Mesendoderm (in vitro differentiated cells): ENCODE data around the gene CGB1.

Source experiments
- DNase-seq: peaks from one replicate; pipeline ENCODE4 v3.0.0; 2013
- H2AK5ac ChIP-seq: 2 replicates; pipeline ENCODE4 v1.6.1; 2013; ENCODE audit warnings: low read length, inconsistent platforms
- H2BK120ac ChIP-seq: 2 replicates; pipeline ENCODE4 v1.6.1; 2013; ENCODE audit warnings: low read depth, mild to moderate bottlenecking, low read length, moderate library complexity, mixed read lengths
- H2BK15ac ChIP-seq: replicated peaks from 2 replicates; pipeline ENCODE4 v1.6.1; 2013; ENCODE audit warnings: low read depth, mild to moderate bottlenecking, moderate library complexity
- H2BK5ac ChIP-seq: 2 replicates; pipeline ENCODE4 v1.6.1; 2013; ENCODE audit warnings: low read length, inconsistent platforms
- H3K18ac ChIP-seq: 2 replicates; pipeline ENCODE4 v1.6.1; 2013; ENCODE audit warnings: mild to moderate bottlenecking, low read length, mixed read lengths
- H3K23ac ChIP-seq: one replicate; pipeline ENCODE4 v1.6.1; 2013; ENCODE audit warnings: low read length
- H3K27ac ChIP-seq: 2 replicates; pipeline ENCODE4 v1.5.1; 2013; ENCODE audit warnings: low read depth, mild to moderate bottlenecking, inconsistent platforms, low read length, moderate library complexity
- H3K27me3 ChIP-seq: 2 replicates; pipeline ENCODE4 v1.6.1; 2013; ENCODE audit warnings: low read length, control low read depth, mild to moderate bottlenecking, inconsistent platforms; ENCODE audit not compliant: insufficient read depth, poor library complexity
- H3K36me3 ChIP-seq: 2 replicates; pipeline ENCODE4 v1.6.1; 2013; ENCODE audit warnings: low read length, inconsistent platforms; ENCODE audit not compliant: control insufficient read depth, insufficient read depth
- H3K4ac ChIP-seq: one replicate; pipeline ENCODE4 v1.6.1; 2013; ENCODE audit warnings: low read depth, mild to moderate bottlenecking, low read length, moderate library complexity
- H3K4me1 ChIP-seq: 2 replicates; pipeline ENCODE4 v1.6.1; 2013; ENCODE audit warnings: low read depth, low read length, inconsistent platforms; ENCODE audit not compliant: control insufficient read depth
- H3K4me2 ChIP-seq: 2 replicates; pipeline ENCODE4 v1.6.1; 2013; ENCODE audit warnings: low read length
- H3K4me3 ChIP-seq: 2 replicates; pipeline ENCODE4 v1.5.1; 2013; ENCODE audit warnings: mild to moderate bottlenecking, low read length
- H3K56ac ChIP-seq: one replicate; pipeline ENCODE4 v1.6.1; 2013; ENCODE audit warnings: low read length
- H3K79me1 ChIP-seq: 2 replicates; pipeline ENCODE4 v1.6.1; 2013; ENCODE audit warnings: low read length, inconsistent platforms
- H3K79me2 ChIP-seq: 2 replicates; pipeline ENCODE4 v1.6.1; 2013; ENCODE audit warnings: mild to moderate bottlenecking, low read length; ENCODE audit not compliant: control insufficient read depth, insufficient read depth
- H3K9ac ChIP-seq: 2 replicates; pipeline ENCODE4 v1.6.1; 2013; ENCODE audit warnings: low read length, inconsistent platforms
- H4K5ac ChIP-seq: one replicate; pipeline ENCODE4 v1.6.1; 2013; ENCODE audit warnings: low read length
- H4K8ac ChIP-seq: one replicate; pipeline ENCODE4 v1.6.1; 2013; ENCODE audit warnings: low read depth, mild to moderate bottlenecking, control low read depth, low read length, moderate library complexity
- WGBS: extraction: QIAGEN DNeasy Blood & Tissue Kit; methylation state at CpG from one replicate; pipeline ENCODE4 v1.1.7; 2013; ENCODE audit warnings: low lambda C conversion rate, missing lambda C conversion rate; ENCODE audit not compliant: insufficient coverage; ENCODE audit errors: extremely low coverage; 5-methylcytosine and 5-hydroxymethylcytosine counted together

CGB1 gene

DNA sequence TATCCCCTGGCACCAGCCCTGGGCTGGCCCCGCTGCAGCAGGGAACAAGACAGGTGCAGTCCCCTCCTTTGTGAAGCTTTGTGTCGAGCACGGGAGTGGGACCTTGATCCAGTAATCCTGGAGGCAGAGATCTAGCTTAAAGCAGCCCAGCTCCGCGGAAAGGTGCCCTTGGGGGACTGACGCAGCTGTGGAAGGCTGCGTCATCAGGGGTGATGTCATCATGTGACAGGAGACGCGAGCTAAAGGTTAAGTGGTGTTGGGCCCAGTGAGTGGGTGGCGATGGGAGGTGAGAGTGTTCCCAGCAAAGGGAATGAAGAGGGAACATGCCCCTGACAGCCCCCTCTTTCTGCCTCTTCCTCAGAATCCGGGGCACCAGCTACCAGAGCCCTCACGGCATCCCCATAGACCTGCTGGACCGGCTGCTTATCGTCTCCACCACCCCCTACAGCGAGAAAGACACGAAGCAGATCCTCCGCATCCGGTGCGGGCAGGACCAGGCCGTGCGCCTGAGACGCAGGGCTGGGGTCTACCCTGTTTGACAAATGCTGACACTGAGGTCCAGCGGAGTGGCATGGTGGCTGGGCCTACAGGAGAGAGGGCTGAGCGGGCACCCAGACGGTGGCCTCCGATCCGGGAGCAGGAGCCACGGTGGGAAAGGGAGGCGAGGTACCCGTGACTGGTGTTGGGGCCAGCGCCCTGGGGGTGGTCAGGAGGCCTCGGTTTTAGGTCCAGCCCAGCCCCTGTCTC lies 22.4 kb downstream of the CGB1 start:
- DNase-seq: no peak

DNA sequence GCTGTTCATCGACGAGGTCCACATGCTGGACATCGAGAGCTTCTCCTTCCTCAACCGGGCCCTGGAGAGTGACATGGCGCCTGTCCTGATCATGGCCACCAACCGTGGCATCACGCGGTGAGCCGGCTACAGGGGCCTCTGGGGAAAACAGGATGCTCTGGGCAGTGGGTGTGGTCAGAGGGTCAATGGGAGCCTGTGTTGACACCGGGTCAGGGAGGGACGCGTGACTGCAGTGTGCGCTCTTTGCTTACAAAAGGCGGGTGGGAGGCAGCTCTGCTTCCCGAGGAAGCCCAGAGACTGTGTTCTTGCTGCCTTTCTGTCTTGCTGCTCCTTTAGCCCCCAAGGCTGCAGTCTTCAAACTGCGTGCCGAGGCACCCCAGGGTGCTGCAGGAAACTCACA lies 25.5 kb downstream of the CGB1 start:
- H3K27ac ChIP-seq: no peak overlapping the region
- H2BK120ac ChIP-seq: no peak overlapping the region
- H2BK15ac ChIP-seq: no peak overlapping the region
- no peaks in the 10 kb centered on the region for H3K79me2 ChIP-seq
- no peaks in the 10 kb centered on the region for H3K79me1 ChIP-seq
- no peak overlapping the region for H2BK5ac ChIP-seq
- H3K36me3 ChIP-seq: peaks cover 13% of the 10 kb centered on the region
- H3K4ac ChIP-seq: no peak overlapping the region
- no peak overlapping the region for H3K18ac ChIP-seq
- H3K4me2 ChIP-seq: no peak overlapping the region
- no peak overlapping the region for H2AK5ac ChIP-seq
- no CpG with 5 or more reads among the region's 17 CpGs for WGBS
- H4K5ac ChIP-seq: no peak overlapping the region
- no peaks in the 10 kb centered on the region for H3K27me3 ChIP-seq
- no peak overlapping the region for H3K23ac ChIP-seq
- H3K4me3 ChIP-seq: no peak overlapping the region
- no peaks in the 10 kb centered on the region for H3K4me1 ChIP-seq
- H3K56ac ChIP-seq: no peak overlapping the region
- H4K8ac ChIP-seq: no peak overlapping the region
- DNase-seq: no peak
- H3K9ac ChIP-seq: no peak overlapping the region

More for the DNA sequence above, 22.4 kb downstream of the CGB1 start:
- Histone ChIP-seq H3K4me3 (no peak overlapping the region), H3K36me3 (peaks cover 8% of the 10 kb centered on the region), H3K4me1 (no peaks in the 10 kb centered on the region), H4K5ac (no peak overlapping the region), H3K79me2 (no peaks in the 10 kb centered on the region), H3K9ac (no peak overlapping the region), H3K27me3 (no peaks in the 10 kb centered on the region), H2BK5ac (no peak overlapping the region), H3K27ac (no peak overlapping the region), H2AK5ac (no peak overlapping the region), H3K4me2 (no peak overlapping the region), H4K8ac (no peak overlapping the region), H2BK15ac (no peak overlapping the region), H3K56ac (no peak overlapping the region), H3K4ac (no peak overlapping the region), H3K79me1 (no peaks in the 10 kb centered on the region), H3K18ac (no peak overlapping the region), H3K23ac (no peak overlapping the region), H2BK120ac (no peak overlapping the region)
- no CpG with 5 or more reads among the region's 32 CpGs for WGBS

DNA sequence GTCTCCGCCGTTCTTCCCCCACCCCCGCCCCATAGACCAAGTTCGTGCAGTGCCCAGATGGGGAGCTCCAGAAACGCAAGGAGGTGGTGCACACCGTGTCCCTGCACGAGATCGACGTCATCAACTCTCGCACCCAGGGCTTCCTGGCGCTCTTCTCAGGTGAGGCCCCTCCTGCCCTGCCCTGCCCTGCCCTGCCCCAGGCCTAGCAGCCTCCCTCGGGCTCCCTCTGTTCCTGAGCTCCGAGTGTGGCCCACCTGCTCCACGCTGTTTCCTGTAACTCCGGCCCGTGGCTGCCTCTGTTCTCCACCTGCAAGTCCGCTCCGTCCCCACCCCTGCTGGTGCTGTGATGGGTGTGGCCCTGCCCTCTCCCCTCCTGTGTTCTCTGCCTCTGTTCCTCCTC lies 26.2 kb downstream of the CGB1 start:
- H3K4ac ChIP-seq: no peak overlapping the region
- H3K27me3 ChIP-seq: no peaks in the 10 kb centered on the region
- no peaks in the 10 kb centered on the region for H3K79me2 ChIP-seq
- H2BK5ac ChIP-seq: no peak overlapping the region
- H3K23ac ChIP-seq: no peak overlapping the region
- H3K56ac ChIP-seq: no peak overlapping the region
- no peak for DNase-seq
- H3K79me1 ChIP-seq: no peaks in the 10 kb centered on the region
- H4K8ac ChIP-seq: no peak overlapping the region
- H2BK15ac ChIP-seq: no peak overlapping the region
- H2BK120ac ChIP-seq: no peak overlapping the region
- H3K4me1 ChIP-seq: no peaks in the 10 kb centered on the region
- WGBS: no CpG with 5 or more reads among the region's 18 CpGs
- no peak overlapping the region for H3K4me3 ChIP-seq
- H3K36me3 ChIP-seq: peaks cover 13% of the 10 kb centered on the region
- H2AK5ac ChIP-seq: no peak overlapping the region
- no peak overlapping the region for H4K5ac ChIP-seq
- H3K18ac ChIP-seq: no peak overlapping the region
- no peak overlapping the region for H3K9ac ChIP-seq
- no peak overlapping the region for H3K4me2 ChIP-seq
- no peak overlapping the region for H3K27ac ChIP-seq

DNA sequence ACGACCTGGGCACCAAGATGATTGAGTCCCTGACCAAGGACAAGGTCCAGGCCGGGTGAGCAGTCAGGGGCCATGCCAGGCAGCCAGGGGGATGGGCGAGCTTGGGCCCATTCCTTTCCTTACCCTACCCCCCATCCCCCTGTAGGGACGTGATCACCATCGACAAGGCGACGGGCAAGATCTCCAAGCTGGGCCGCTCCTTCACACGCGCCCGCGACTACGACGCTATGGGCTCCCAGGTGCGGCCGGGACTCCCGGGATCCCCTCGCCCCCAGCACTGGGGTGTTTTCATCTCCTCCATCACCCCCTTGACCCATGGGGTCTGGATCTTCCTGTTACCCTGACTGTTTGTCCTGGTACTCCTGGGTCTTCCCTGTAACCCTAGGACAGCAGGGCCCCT lies 26.9 kb downstream of the CGB1 start:
- Histone ChIP-seq H3K4ac (no peak overlapping the region), H3K36me3 (peaks cover 19% of the 10 kb centered on the region), H2AK5ac (no peak overlapping the region), H3K9ac (no peak overlapping the region), H4K8ac (no peak overlapping the region), H3K18ac (no peak overlapping the region), H3K79me2 (no peaks in the 10 kb centered on the region), H3K4me2 (no peak overlapping the region), H3K56ac (no peak overlapping the region), H3K79me1 (no peaks in the 10 kb centered on the region), H3K27me3 (no peaks in the 10 kb centered on the region), H2BK120ac (no peak overlapping the region), H4K5ac (no peak overlapping the region), H3K4me3 (no peak overlapping the region), H3K27ac (no peak overlapping the region), H2BK5ac (no peak overlapping the region), H2BK15ac (no peak overlapping the region), H3K4me1 (no peaks in the 10 kb centered on the region), H3K23ac (no peak overlapping the region)
- WGBS: no CpG with 5 or more reads among the region's 18 CpGs
- no peak for DNase-seq

DNA sequence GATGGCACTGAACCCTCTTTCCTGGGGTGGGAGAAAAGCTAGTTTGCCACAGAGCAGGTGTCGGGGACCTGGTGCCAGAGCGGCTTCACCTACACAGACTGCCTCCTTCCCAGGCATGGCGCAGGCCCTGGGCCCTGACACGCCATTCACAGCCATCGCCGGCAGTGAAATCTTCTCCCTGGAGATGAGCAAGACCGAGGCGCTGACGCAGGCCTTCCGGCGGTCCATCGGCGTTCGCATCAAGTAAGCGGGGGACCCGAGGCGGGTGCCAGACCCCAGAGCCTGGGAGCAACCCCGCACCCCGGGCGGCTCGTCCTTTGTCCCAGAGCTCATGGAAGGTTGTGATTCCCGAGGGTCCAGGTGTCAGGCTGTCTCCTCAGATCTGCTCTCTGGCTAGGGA lies 29.8 kb downstream of the CGB1 start:
- no peak overlapping the region for H3K56ac ChIP-seq
- no peak overlapping the region for H2AK5ac ChIP-seq
- no peak overlapping the region for H3K18ac ChIP-seq
- no peak overlapping the region for H4K8ac ChIP-seq
- H3K36me3 ChIP-seq: peaks cover 22% of the 10 kb centered on the region
- H4K5ac ChIP-seq: no peak overlapping the region
- no peak overlapping the region for H3K27ac ChIP-seq
- no peak overlapping the region for H2BK120ac ChIP-seq
- H3K4me1 ChIP-seq: no peaks in the 10 kb centered on the region
- no peak overlapping the region for H2BK15ac ChIP-seq
- H3K79me2 ChIP-seq: no peaks in the 10 kb centered on the region
- H3K4me3 ChIP-seq: no peak overlapping the region
- H3K4me2 ChIP-seq: no peak overlapping the region
- DNase-seq: no peak
- H3K23ac ChIP-seq: no peak overlapping the region
- H2BK5ac ChIP-seq: no peak overlapping the region
- no peak overlapping the region for H3K9ac ChIP-seq
- no peaks in the 10 kb centered on the region for H3K27me3 ChIP-seq
- no CpG with 5 or more reads among the region's 22 CpGs for WGBS
- no peak overlapping the region for H3K4ac ChIP-seq
- no peaks in the 10 kb centered on the region for H3K79me1 ChIP-seq
